Fibroblast of mammary gland (primary cell): ENCODE results near the gene ETAA1.

Experiments
- DNase-seq: peaks from one replicate; pipeline ENCODE4 v3.0.0-alpha.2; 2010; ENCODE audit warnings: low read depth
- H3K4me3 ChIP-seq: 2 replicates; pipeline ENCODE4 v1.5.1; 2011; ENCODE audit warnings: low read depth, mild to moderate bottlenecking, low read length, moderate library complexity; ENCODE audit not compliant: control insufficient read depth
- CTCF ChIP-seq: conservative IDR thresholded peaks from 2 replicates; pipeline ENCODE4 v1.5.1; 2011; ENCODE audit warnings: low read depth, low read length, inconsistent platforms; ENCODE audit not compliant: control insufficient read depth, insufficient read depth

The ETAA1 gene

GRCh38 chr2:67384123-67384822, 12.9 kb upstream of the ETAA1 start:
- DNase-seq = no peak
- H3K4me3 ChIP-seq = no peak overlapping the region
- no peak for TF ChIP-seq CTCF

GRCh38 chr2:67388680-67389079, 8.5 kb upstream of the ETAA1 start:
- TF ChIP-seq CTCF = no peak
- no peak for DNase-seq

GRCh38 chr2:67389286-67389685, 7.8 kb upstream of the ETAA1 start:
- no peak overlapping the region for H3K4me3 ChIP-seq
- peak; percentile 36 for DNase-seq
- no peak for TF ChIP-seq CTCF

More at GRCh38 chr2:67388680-67389079, 8.5 kb upstream of the ETAA1 start:
- no peak overlapping the region for H3K4me3 ChIP-seq

- no peak for TF ChIP-seq CTCF
- H3K4me3 ChIP-seq = no peak overlapping the region
- DNase-seq = no peak
Observed at GRCh38 chr2:67389788-67390187, 7.3 kb upstream of the ETAA1 start.

GRCh38 chr2:67393237-67393636, 3.9 kb upstream of the ETAA1 start:
- no peak overlapping the region for H3K4me3 ChIP-seq
- no peak for TF ChIP-seq CTCF
- no peak for DNase-seq

GRCh38 chr2:67394734-67395133, 2.4 kb upstream of the ETAA1 start:
- DNase-seq = peak; percentile 48
- no peak overlapping the region for H3K4me3 ChIP-seq
- TF ChIP-seq CTCF = no peak
